Mucosa of rectum (tissue), 2 donors: Measurements from ENCODE around the gene TTC23L.
"Not testable (repeated sequence)": the region's sequence is repeated elsewhere in the genome, so short reads cannot be mapped to it uniquely, and the experiment has no call there.

Experiments used
- H3K27ac ChIP-seq, 2 donors: one replicate each; pipeline ENCODE4 v1.7.0; 2013; ENCODE audit warnings: inconsistent platforms in 2 of 2, low read depth in 2 of 2, low read length in 2 of 2
- H3K27me3 ChIP-seq, 2 donors: one replicate each; pipeline ENCODE4 v1.7.0; 2013; ENCODE audit warnings: low read length in 2 of 2; ENCODE audit not compliant: control insufficient read depth in 2 of 2, insufficient read depth in 2 of 2
- H3K36me3 ChIP-seq, 2 donors: one replicate each; pipeline ENCODE4 v1.7.0; 2013; ENCODE audit warnings: low read length in 2 of 2; ENCODE audit not compliant: control insufficient read depth in 2 of 2, insufficient read depth in 2 of 2
- H3K4me1 ChIP-seq, 2 donors: one replicate each; pipeline ENCODE4 v1.7.0; 2013; ENCODE audit warnings: low read length in 2 of 2, mild to moderate bottlenecking in 1 of 2; ENCODE audit not compliant: control insufficient read depth in 2 of 2, insufficient read depth in 2 of 2
- H3K4me3 ChIP-seq, 2 donors: one replicate each; pipeline ENCODE4 v1.7.0; 2013; ENCODE audit warnings: low read length in 2 of 2
- H3K9ac ChIP-seq, 2 donors: one replicate each; pipeline ENCODE4 v1.7.0; 2013; ENCODE audit warnings: low read length in 2 of 2, low read depth in 1 of 2, mild to moderate bottlenecking in 1 of 2
- H3K9me3 ChIP-seq, 2 donors: one replicate each; pipeline ENCODE4 v1.7.0; 2013; ENCODE audit warnings: low read length in 2 of 2; ENCODE audit not compliant: control insufficient read depth in 2 of 2
- donor health status: healthy.
- donor health status: Normal muscosa, but diverticular disease.

The TTC23L gene

DNA sequence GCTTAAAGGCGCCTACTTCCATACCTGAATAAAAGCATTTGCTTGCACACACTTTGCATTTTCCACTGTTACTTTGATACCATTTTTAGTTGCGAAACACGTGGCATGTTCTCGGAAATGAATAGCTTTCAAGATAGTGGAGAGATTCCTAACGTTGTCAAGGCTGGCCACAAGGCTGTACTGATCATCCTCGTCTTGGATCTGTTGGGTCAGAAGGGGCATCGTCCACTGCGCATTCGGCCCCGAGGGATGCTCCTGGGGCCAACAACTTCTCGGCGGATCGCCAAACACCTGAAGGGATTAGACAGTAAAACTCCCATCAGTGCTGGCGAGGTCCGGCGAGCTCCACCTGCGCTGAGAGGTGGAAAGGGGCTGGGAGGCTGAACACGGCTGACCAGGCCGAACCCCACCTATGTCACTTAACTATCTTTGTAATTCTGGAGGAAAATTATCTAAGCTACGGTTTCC is 75.7 kb downstream of the TTC23L start:
- no peaks in the 10 kb centered on the region for H3K9me3 ChIP-seq
- H3K27me3 ChIP-seq, result no peaks in the 10 kb centered on the region
- peak overlapping the region; percentile 83 to 85 for H3K27ac ChIP-seq
- peaks cover 11 to 12% of the 10 kb centered on the region in 2 donors for H3K36me3 ChIP-seq
- peak overlapping the region; percentile 54 to 68 for H3K9ac ChIP-seq
- peak overlapping the region; percentile 76 to 97 for H3K4me3 ChIP-seq
- peaks cover 17 to 24% of the 10 kb centered on the region in 2 donors for H3K4me1 ChIP-seq

GRCh38 chr5:34915139-34915855 is 76.3 kb downstream of the TTC23L start, which contains the start of the genes BRIX1 and RAD1:
Gene BRIX1, plus strand, starts transcription at chr5:34915711. Its CDS starts 28 bp downstream, at chr5:34915739.
Gene RAD1, minus strand, starts transcription at chr5:34915504. Its CDS starts 612 bp downstream, at chr5:34914892.
- H3K36me3 ChIP-seq, result peaks cover 12% of the 10 kb centered on the region in 2 donors
- H3K4me1 ChIP-seq, result peaks cover 17 to 24% of the 10 kb centered on the region in 2 donors
- H3K4me3 ChIP-seq, result peak within 1 kb of the TSS; percentile 76 to 97
- peak within 1 kb of the TSS; percentile 68 to 89 for H3K9ac ChIP-seq
- H3K27me3 ChIP-seq, result no peaks in the 10 kb centered on the region
- H3K9me3 ChIP-seq, result no peaks in the 10 kb centered on the region
- peak within 1 kb of the TSS; percentile 83 to 85 for H3K27ac ChIP-seq

DNA sequence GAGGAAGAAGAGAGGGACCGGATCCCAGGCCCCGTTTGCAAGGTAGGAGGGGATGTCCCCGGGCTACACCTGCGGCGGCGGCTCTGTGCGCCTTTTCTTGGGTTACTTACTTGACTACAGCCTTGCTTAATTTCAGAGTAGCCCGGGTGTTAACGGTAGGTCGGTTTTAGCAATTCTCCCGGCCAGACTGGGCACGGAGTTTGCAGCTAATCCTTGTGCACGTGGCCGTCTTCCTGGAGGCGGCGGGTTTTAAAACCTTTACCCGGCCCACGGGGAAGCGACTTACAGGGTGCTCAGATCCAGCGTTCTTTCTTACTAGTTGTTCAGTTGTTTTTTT is 76.9 kb downstream of the TTC23L start:
- peaks cover 17 to 24% of the 10 kb centered on the region in 2 donors for H3K4me1 ChIP-seq

DNA sequence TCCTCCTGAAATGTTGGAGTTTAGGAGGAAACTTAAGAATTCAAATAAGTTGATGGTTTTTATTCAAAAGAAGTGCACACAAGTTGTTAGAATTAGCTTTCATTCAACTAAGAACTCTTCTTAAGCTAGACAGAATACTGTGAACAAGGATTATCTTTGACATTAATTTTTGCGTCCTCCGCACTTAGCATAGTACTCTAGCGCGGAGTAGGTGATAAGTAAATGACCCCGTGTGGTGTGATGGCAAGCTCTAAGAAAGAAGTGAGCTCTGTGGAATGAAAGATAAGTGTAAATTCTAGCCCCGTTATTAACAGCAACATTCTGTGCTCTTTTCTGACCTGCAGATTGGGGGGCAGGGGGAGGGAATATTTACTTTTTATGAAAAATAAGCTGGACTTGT is 77.6 kb downstream of the TTC23L start:
- Histone ChIP-seq H3K9me3 (no peaks in the 10 kb centered on the region), H3K4me3 (peak overlapping the region; percentile 76 to 97), H3K27me3 (no peaks in the 10 kb centered on the region), H3K4me1 (peaks cover 17 to 24% of the 10 kb centered on the region in 2 donors), H3K9ac (peak overlapping the region; percentile 68 to 89), H3K36me3 (peaks cover 7 to 14% of the 10 kb centered on the region in 2 donors), H3K27ac (no peak overlapping the region)

More for the DNA sequence above, 76.9 kb downstream of the TTC23L start:
- Histone ChIP-seq H3K4me3 (peak overlapping the region; percentile 76 to 97), H3K27me3 (no peaks in the 10 kb centered on the region), H3K27ac (peak overlapping the region; percentile 34 to 83), H3K36me3 (peaks cover 10 to 14% of the 10 kb centered on the region in 2 donors), H3K9ac (peak overlapping the region; percentile 68 to 89), H3K9me3 (no peaks in the 10 kb centered on the region)

GRCh38 chr5:34918025-34918424 is 79.1 kb downstream of the TTC23L start:
- H3K4me1 ChIP-seq, result peaks cover 17 to 24% of the 10 kb centered on the region in 2 donors
- H3K9ac ChIP-seq, result no peak overlapping the region
- H3K27me3 ChIP-seq, result no peaks in the 10 kb centered on the region
- no peak overlapping the region for H3K4me3 ChIP-seq
- H3K9me3 ChIP-seq, result no peaks in the 10 kb centered on the region
- H3K36me3 ChIP-seq, result peaks cover 7 to 19% of the 10 kb centered on the region in 2 donors
- no peak overlapping the region for H3K27ac ChIP-seq

DNA sequence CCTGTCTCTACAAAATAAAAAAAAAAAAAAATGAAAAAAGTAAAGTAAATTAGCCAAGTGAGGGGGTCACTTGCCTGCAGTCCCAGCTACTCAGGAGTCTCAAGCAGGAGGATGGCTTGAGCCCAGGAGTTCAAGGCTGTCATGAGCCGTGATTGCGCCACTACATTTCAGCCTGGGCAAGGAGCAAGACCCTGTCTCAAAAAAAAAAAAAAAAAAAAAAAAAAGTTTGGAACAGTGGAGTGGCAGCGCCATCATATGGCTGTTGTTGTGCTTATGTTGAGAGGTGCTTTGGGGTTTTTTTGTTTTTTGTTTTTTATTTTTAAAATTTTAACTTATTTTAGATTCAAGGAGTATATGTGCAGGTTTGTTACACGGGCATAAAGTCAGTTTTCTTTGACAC is 80.1 kb downstream of the TTC23L start:
- no peak overlapping the region for H3K27ac ChIP-seq
- no peaks in the 10 kb centered on the region for H3K27me3 ChIP-seq
- H3K4me1 ChIP-seq, result peaks cover 16 to 18% of the 10 kb centered on the region in 2 donors
- no peaks in the 10 kb centered on the region for H3K9me3 ChIP-seq
- no peak overlapping the region for H3K9ac ChIP-seq
- H3K36me3 ChIP-seq, result peaks cover 16 to 29% of the 10 kb centered on the region in 2 donors
- H3K4me3 ChIP-seq, result no peak overlapping the region

GRCh38 chr5:34923256-34923655 is 84.3 kb downstream of the TTC23L start:
- H3K9me3 ChIP-seq, H3K4me1 ChIP-seq, H3K27ac ChIP-seq, H3K9ac ChIP-seq, H3K4me3 ChIP-seq, H3K27me3 ChIP-seq: not testable (repeated sequence)
- H3K36me3 ChIP-seq, result peaks cover 34 to 42% of the 10 kb centered on the region in 2 donors

DNA sequence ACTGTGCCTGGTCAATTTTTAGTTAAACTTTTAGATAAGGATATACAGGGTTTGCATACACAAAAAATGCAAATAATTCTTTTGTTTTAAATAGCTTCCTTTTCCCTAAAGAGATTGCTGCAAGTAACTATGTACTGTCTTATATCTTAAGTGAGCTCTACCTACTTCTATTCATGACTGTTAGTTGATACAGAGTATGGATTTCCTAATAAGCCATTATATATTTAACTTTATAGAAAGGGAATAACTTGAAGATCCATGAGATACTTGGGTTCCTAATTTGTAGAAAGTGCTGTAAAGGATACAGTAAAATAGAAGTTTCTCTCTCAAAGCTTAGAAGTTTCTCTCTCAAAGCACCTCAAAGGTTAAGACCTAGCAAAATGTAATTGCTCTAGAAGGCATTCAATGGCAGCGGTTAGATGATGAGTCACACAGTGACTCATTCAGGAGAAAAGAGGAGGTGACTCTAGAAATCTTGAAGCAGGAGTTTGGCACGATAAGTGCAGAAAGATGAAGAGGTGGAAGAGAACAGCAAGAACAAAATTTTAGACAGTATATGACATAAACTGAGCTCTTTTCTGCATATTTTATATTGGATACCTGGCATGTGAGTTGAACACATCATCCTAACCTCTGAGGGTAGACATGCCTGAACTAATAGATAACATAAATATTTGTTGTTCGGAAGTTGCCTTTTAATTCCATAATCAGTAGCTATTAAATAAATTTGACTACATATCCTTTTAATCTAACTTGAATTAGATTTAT is 84.9 kb downstream of the TTC23L start:
- H3K4me1 ChIP-seq, result no peaks in the 10 kb centered on the region
- H3K9me3 ChIP-seq, result no peaks in the 10 kb centered on the region
- no peak overlapping the region for H3K27ac ChIP-seq
- H3K36me3 ChIP-seq, result peaks cover 34 to 42% of the 10 kb centered on the region in 2 donors
- no peaks in the 10 kb centered on the region for H3K27me3 ChIP-seq
- no peak overlapping the region for H3K4me3 ChIP-seq
- H3K9ac ChIP-seq, result no peak overlapping the region

DNA sequence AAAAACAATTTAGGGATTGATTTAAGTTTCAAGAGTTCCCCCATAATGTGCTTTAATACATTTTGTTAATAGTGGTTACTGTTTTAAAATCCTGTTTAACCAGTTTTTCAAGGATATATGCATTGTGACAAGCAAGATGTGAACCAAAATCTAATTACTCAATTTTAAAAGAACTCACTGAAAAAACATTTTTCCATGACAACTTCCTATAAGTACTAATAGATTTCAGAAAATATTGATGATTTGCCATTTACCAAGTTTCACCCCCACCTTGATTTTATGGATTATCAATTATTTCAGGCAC is 85.5 kb downstream of the TTC23L start:
- no peak overlapping the region for H3K27ac ChIP-seq
- H3K36me3 ChIP-seq, result peaks cover 33 to 42% of the 10 kb centered on the region in 2 donors

GRCh38 chr5:34926318-34926888 is 87.4 kb downstream of the TTC23L start:
- Histone ChIP-seq H3K4me3 (no peak overlapping the region), H3K9ac (no peak overlapping the region), H3K4me1 (peaks cover 6 to 8% of the 10 kb centered on the region in 2 donors), H3K27ac (no peak overlapping the region), H3K36me3 (peaks cover 30 to 34% of the 10 kb centered on the region in 2 donors), H3K27me3 (no peaks in the 10 kb centered on the region), H3K9me3 (no peaks in the 10 kb centered on the region)

More for the DNA sequence above, 85.5 kb downstream of the TTC23L start:
- Histone ChIP-seq H3K4me3 (no peak overlapping the region), H3K27me3 (no peaks in the 10 kb centered on the region), H3K9me3 (no peaks in the 10 kb centered on the region), H3K9ac (no peak overlapping the region), H3K4me1 (no peaks in the 10 kb centered on the region)
